Gastroesophageal sphincter (tissue), 4 donors: ENCODE data around the gene CYP4F12. TPM values are rescaled to one million over a fixed set of nuclear protein-coding genes. Genes with fewer than 3 reads are reported as not detected.

Source experiments
- ATAC-seq: fragments of 150-250 bp; one replicate; pipeline ENCODE4 v1.9.1; 2016; ENCODE audit warnings: mild to moderate bottlenecking, moderate library complexity
- H3K27ac ChIP-seq, 4 donors: fragments of 200-600 bp; sonication (generic) in 3 of 4; 1 replicate in 3 of 4; 2 replicates in 1 of 4; pipeline ENCODE4 v1.5.1; 2016 to 2019
- H3K27me3 ChIP-seq: fragments of 200-600 bp; sonication (generic); one replicate; pipeline ENCODE4 v1.5.1; 2019
- H3K36me3 ChIP-seq, 2 donors: fragments of 200-600 bp; sonication (generic); one replicate each; pipeline ENCODE4 v1.5.1; 2019; ENCODE audit warnings: control low read depth in 1 of 2
- H3K4me1 ChIP-seq, 3 donors: fragments of 200-600 bp; sonication (generic); 1 replicate in 2 of 3; 2 replicates in 1 of 3; pipeline ENCODE4 v1.5.1; 2016 to 2019; ENCODE audit warnings: control low read depth in 2 of 3
- H3K4me3 ChIP-seq, 2 donors: fragments of 200-600 bp; sonication (generic); one replicate each; pipeline ENCODE4 v1.5.1; 2019; ENCODE audit warnings: mild to moderate bottlenecking in 1 of 2, moderate library complexity in 1 of 2
- H3K9me3 ChIP-seq, 3 donors: fragments of 200-600 bp; sonication (generic); one replicate each; pipeline ENCODE4 v1.5.1; 2017 to 2019; ENCODE audit warnings: control low read depth in 2 of 3
- CTCF ChIP-seq, 4 experiments: fragments of 200-600 bp in 2 of 4; fragments of 450-650 bp in 2 of 4; sonication (generic) in 1 of 4; IDR thresholded peaks; one replicate each; pipeline ENCODE4 v1.5.1; 2017 to 2019; ENCODE audit warnings: antibody characterized with exemption in 4 of 4, mild to moderate bottlenecking in 2 of 4, moderate library complexity in 2 of 4
- EP300 ChIP-seq: sonication (generic); formaldehyde crosslinking; IDR thresholded peaks from one replicate; pipeline ENCODE4 v1.6.1; 2017; ENCODE audit warnings: antibody characterized with exemption, mild to moderate bottlenecking
- POLR2A ChIP-seq, 2 donors: fragments of 450-650 bp; IDR thresholded peaks; one replicate each; pipeline ENCODE4 v1.6.1; 2017; ENCODE audit warnings: antibody characterized with exemption in 2 of 2, mild to moderate bottlenecking in 2 of 2, moderate library complexity in 1 of 2
- POLR2AphosphoS5 ChIP-seq: sonication (generic); formaldehyde crosslinking; IDR thresholded peaks from one replicate; pipeline ENCODE4 v1.6.1; 2017; ENCODE audit warnings: antibody characterized with exemption
- WGBS, 2 donors: methylation state at CpG; one replicate each; pipeline ENCODE4 v1.1.5; 2018; ENCODE audit warnings: low coverage in 1 of 2; 5-methylcytosine and 5-hydroxymethylcytosine counted together
- total RNA-seq, 4 donors: library from RNA; depleted of rRNA; stranded (reverse); fragments of >200 nt; gene quantifications; one replicate each; pipeline ENCODE4 v1.1.0, GENCODE V29; 2016

CYP4F12 gene
- total RNA-seq, 4 donors from 2014 or later, result 5.1 to 14.1 (median 6.8) TPM

- Histone ChIP-seq H3K27ac (no peak overlapping the region), H3K9me3 (no peaks in the 10 kb centered on the region), H3K4me1 (peaks cover 0 to 3% (median 0%) of the 10 kb centered on the region in 3 donors), H3K4me3 (no peak overlapping the region), H3K27me3 (peaks cover 23% of the 10 kb centered on the region), H3K36me3 (no peaks in the 10 kb centered on the region)
- no peak for ATAC-seq
- TF ChIP-seq CTCF (IDR thresholded peaks at IDR 0.05) (no peak), POLR2A (IDR thresholded peaks at IDR 0.05) (no peak), POLR2AphosphoS5 (no peak), EP300 (no peak)
- WGBS, 2 donors, result 47% methylated on average over 4 of the region's 4 CpGs; no CpG with 5 or more reads in 1 of the 2 donors
Observed at GRCh38 chr19:15666883-15667282, 6.0 kb upstream of the CYP4F12 start.

GRCh38 chr19:15669440-15669839 lies 3.4 kb upstream of the CYP4F12 start:
- no peaks in the 10 kb centered on the region for H3K9me3 ChIP-seq
- H3K4me1 ChIP-seq, result peaks cover 0 to 21% (median 9%) of the 10 kb centered on the region in 3 donors
- no peak for ATAC-seq
- 100% methylated on average over 1 of the region's 3 CpGs; no CpG with 5 or more reads in 1 of the 2 donors for WGBS, 2 donors
- peaks cover 20% of the 10 kb centered on the region for H3K27me3 ChIP-seq
- H3K36me3 ChIP-seq, result no peaks in the 10 kb centered on the region
- H3K4me3 ChIP-seq, result no peak overlapping the region
- no peak overlapping the region for H3K27ac ChIP-seq
- TF ChIP-seq POLR2A (IDR thresholded peaks at IDR 0.05) (no peak), CTCF (IDR thresholded peaks at IDR 0.05) (no peak), POLR2AphosphoS5 (no peak), EP300 (no peak)

GRCh38 chr19:15669891-15670290 lies 3.0 kb upstream of the CYP4F12 start:
- 33 to 56% methylated on average over 1 to 2 of the region's 4 CpGs for WGBS, 2 donors
- Histone ChIP-seq H3K27me3 (peaks cover 20% of the 10 kb centered on the region), H3K36me3 (no peaks in the 10 kb centered on the region), H3K4me3 (no peak overlapping the region), H3K27ac (no peak overlapping the region), H3K9me3 (no peaks in the 10 kb centered on the region), H3K4me1 (peaks cover 0 to 21% (median 9%) of the 10 kb centered on the region in 3 donors)
- TF ChIP-seq POLR2A (IDR thresholded peaks at IDR 0.05), result no peak
- no peak for TF ChIP-seq POLR2AphosphoS5
- no peak for TF ChIP-seq EP300
- ATAC-seq, result no peak

GRCh38 chr19:15671237-15671821 lies 1.6 kb upstream of the CYP4F12 start:
- no peak overlapping the region for H3K4me3 ChIP-seq
- no peaks in the 10 kb centered on the region for H3K9me3 ChIP-seq
- no peak for ATAC-seq
- TF ChIP-seq POLR2AphosphoS5 (no peak), CTCF (IDR thresholded peaks at IDR 0.05) (no peak), EP300 (no peak), POLR2A (IDR thresholded peaks at IDR 0.05) (no peak)
- no peak overlapping the region for H3K27ac ChIP-seq
- no peaks in the 10 kb centered on the region for H3K36me3 ChIP-seq
- WGBS, 2 donors, result 14 to 73% methylated on average over 1 to 5 of the region's 5 CpGs
- peaks cover 0 to 21% (median 9%) of the 10 kb centered on the region in 3 donors for H3K4me1 ChIP-seq
- H3K27me3 ChIP-seq, result peaks cover 10% of the 10 kb centered on the region

- Histone ChIP-seq H3K36me3 (no peaks in the 10 kb centered on the region), H3K9me3 (no peaks in the 10 kb centered on the region), H3K4me1 (peaks cover 0 to 21% (median 9%) of the 10 kb centered on the region in 3 donors), H3K27me3 (peaks cover 3% of the 10 kb centered on the region), H3K4me3 (no peak overlapping the region), H3K27ac (peak overlapping the region in 3 of 4 donors; percentile 56 to 68 (median 64))
- no peak for TF ChIP-seq EP300
- no peak for ATAC-seq
- 31 to 41% methylated on average over 6 to 8 of the region's 10 CpGs for WGBS, 2 donors
Observed at GRCh38 chr19:15671891-15672579, 852 bp upstream of the CYP4F12 start.
